C4-2B (cell line): ENCODE results near the gene ARL15.

ENCODE experiments used
- H3K27ac ChIP-seq: fragments of 450-650 bp; 2 replicates; pipeline ENCODE4 v1.5.1; 2017
- CTCF ChIP-seq: fragments of 450-650 bp; conservative IDR thresholded peaks from 2 replicates; pipeline ENCODE4 v1.5.1; 2017; ENCODE audit warnings: mild to moderate bottlenecking
- ZFX ChIP-seq: fragments of 450-650 bp; IDR thresholded peaks from 2 replicates; pipeline ENCODE4 v1.6.1; 2017

ARL15 gene

GRCh38 chr5:54273715-54274114, 36.7 kb downstream of the ARL15 start:
- H3K27ac ChIP-seq: no peak overlapping the region
- TF ChIP-seq ZFX: no peak
- no peak for TF ChIP-seq CTCF

DNA sequence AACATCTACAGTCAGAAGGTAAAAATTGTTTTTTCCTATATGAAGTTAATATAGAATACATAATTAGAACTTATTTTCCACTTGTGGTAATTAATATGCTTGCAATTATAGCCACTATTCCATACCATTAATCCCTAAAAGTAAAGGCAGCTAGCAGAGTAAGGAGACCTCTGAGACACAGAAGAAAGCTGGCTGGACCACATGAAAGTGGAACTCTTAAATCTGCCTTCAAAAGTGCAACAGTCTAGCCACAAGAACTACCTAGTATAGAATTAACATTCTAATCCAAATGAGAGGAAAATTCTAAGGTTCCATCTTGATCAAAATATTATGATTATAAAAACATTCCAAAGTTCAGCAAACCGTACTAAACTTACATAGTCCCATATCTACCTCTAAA, 37.6 kb downstream of the ARL15 start:
- H3K27ac ChIP-seq: no peak overlapping the region
- TF ChIP-seq CTCF (no peak), ZFX (no peak)

- no peak overlapping the region for H3K27ac ChIP-seq
- TF ChIP-seq ZFX (no peak), CTCF (no peak)
Observed at GRCh38 chr5:54270326-54270725, 40.0 kb downstream of the ARL15 start.

DNA sequence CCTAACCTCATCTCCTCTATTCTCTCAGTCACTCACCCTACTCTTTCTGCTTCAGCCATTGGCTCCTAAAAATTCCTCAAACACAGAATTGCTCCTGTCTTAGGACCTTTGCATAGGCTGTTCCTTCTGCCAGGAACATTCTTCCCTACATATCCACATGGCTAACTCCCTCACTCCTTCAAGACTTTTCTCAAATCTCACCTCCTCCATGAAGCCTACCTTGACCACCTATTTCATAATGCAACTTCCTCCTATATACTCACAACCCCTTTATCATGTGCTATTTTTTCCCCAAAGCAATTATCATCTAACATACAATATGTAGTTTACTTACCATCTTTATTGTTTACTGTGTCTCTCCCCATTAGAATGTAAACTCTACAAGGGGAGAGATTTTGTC, 45.8 kb downstream of the ARL15 start:
- TF ChIP-seq CTCF (no peak), ZFX (no peak)
- H3K27ac ChIP-seq: no peak overlapping the region

GRCh38 chr5:54263447-54263846, 46.9 kb downstream of the ARL15 start:
- no peak overlapping the region for H3K27ac ChIP-seq
- TF ChIP-seq ZFX: no peak
- TF ChIP-seq CTCF: no peak

- no peak overlapping the region for H3K27ac ChIP-seq
- TF ChIP-seq CTCF: no peak
- TF ChIP-seq ZFX: no peak
Observed at GRCh38 chr5:54261596-54261995, 48.8 kb downstream of the ARL15 start.

GRCh38 chr5:54259981-54260380, 50.4 kb downstream of the ARL15 start:
- TF ChIP-seq CTCF (no peak), ZFX (no peak)
- no peak overlapping the region for H3K27ac ChIP-seq
